ENCODE data around the gene RPUSD1.
"Not testable (repeated sequence)": the region's sequence is repeated elsewhere in the genome, so short reads cannot be mapped to it uniquely, and the experiment has no call there.

RPUSD1 gene

GRCh38 chr16:782258-782657 lies 5.9 kb downstream of the RPUSD1 start:
- DNase-seq, result no peak

DNA sequence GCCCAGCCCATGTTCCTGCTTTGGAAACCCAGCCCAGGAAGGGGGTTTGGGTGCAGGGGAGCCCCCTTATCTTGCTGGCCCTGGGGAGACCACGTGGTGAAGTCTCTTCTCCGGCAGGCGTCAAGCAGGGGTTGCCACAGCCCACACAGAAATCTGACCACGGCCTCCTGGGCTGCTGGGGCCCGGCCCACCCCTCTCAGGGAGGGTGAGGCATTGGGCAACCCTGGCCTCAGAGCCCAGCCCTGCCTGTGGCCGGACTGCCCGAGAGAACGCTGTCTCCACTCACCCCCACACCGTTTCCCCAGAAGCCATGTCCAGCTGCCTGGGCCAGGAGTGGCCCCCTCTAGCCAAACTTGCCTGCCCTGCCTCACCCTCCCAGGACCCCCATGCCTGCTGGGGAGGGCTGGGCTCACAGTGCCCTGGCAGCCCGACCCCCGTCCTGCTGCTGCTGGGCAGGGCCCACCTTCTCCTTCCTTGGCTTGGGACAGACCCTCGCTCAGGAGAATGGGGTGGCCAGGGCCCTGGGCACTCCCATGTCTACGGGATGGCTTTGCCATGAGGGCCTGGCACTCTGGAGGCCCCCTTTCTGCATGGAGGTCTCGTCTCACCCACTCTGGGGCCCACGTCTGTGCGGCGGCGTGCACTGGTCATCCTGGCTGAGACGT lies 6.7 kb downstream of the RPUSD1 start:
- no peak for DNase-seq

GRCh38 chr16:780296-780695 lies 7.9 kb downstream of the RPUSD1 start:
- no peak for DNase-seq

GRCh38 chr16:779561-779960 lies 8.6 kb downstream of the RPUSD1 start:
- no peak for DNase-seq

GRCh38 chr16:778909-779527 lies 9.2 kb downstream of the RPUSD1 start:
- no peak for DNase-seq

- DNase-seq, result no peak
Measured at GRCh38 chr16:778447-778846, 9.7 kb downstream of the RPUSD1 start.

DNA sequence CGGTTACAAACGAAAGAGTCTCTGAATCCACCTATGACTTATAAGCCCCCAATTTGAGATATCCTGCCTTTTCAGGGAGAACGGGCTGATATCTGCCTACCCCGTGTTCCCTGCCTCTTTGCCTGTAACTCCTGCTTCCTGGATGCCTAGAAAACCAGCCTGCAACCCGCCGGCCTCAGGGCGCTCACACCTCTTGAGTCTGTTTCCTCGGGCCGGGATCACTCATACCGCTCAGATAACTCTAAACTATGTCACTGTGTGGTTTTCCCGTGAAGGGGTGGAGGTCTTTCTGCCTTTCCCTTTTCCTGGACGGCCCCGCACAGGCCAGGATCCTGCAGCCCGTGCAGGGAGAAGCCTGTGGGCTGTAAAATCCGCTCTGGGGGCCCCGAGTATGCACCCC lies 10.4 kb downstream of the RPUSD1 start:
- DNase-seq, result no peak

DNA sequence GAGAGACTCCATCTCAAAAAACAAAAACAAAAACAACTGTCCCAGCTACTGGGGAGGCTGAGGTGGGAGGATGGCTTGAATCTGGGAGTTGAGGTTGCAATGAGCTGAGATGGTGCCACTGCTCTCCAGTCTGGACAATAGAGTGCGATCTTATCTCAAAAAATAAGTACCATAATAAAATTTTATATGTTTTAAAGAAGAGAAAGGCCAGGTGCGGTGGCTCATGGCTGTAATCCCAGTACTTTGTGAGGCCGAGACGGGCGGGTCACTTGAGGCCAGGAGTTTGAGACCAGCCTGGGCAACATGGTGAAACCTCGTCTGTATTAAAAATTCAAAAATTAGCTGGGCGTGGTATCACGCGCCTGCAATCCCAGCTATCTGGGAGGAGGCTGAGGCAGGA lies 11.4 kb downstream of the RPUSD1 start:
- DNase-seq, result no peak

DNA sequence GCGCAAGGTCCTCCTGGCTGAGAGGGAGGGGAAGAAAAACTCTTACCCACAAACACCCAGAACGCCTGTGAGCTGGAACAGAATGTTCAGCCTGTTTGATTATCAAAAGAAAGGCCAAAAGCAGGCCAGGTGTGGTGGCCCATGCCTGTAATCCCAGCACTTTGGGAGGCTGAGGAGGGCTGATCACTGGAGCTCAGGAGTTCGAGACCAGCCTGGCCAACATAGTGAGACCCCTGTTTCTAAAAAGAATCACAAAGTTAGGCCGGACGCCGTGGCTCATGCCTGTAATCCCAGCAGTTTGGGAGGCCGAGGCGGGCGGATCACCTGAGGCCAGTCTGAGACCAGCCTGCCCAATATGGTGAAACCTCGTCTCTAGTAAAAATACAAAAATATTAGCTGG lies 11.9 kb downstream of the RPUSD1 start:
- DNase-seq, result not testable (repeated sequence)

GRCh38 chr16:775236-775796 lies 12.9 kb downstream of the RPUSD1 start:
- no peak for DNase-seq

DNA sequence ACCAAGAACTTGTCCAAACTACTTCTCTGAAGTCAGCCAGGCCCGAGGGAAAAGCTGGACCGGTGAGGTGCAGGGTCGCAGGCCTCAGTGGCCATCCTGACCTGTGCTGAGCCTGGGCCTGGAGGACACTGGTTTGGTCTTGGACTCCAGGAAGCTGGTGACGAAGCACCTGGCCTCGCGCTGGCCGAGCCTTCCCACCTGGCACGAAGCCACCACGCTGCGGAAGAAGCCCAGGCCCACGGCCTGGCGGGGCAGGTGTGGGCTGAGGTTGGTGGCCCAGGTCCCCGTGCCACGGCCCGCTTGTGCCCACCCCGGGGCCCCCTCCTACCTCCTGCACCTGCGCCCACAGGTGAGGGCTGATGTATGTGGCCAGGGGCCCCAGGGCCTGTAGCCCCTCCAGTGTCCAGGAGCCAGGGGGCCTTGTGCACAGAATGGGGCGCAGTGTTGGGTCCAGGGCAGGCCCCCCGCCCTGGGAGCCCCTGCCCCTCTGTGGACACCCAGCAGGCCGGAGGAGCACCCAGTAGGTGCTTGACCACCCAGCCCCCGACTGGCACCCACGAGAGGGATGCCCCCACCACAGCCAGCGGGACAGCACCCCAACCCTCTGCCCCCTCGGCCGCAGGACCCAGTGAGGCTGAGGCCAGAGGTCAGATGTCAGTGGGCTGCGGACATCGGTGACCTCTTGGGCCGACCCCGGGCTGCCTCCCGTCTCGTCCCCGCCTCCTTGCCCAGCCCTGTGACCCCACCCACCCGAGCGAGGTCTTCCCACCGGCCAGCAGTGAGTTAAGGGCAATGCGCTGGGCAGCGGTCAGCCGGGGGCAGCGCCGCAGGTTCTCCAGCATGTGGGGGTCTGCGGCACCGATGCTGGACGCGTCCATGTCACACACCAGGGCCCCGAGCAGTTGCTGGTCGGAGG lies 13.8 kb downstream of the RPUSD1 start:
- DNase-seq, result no peak

DNA sequence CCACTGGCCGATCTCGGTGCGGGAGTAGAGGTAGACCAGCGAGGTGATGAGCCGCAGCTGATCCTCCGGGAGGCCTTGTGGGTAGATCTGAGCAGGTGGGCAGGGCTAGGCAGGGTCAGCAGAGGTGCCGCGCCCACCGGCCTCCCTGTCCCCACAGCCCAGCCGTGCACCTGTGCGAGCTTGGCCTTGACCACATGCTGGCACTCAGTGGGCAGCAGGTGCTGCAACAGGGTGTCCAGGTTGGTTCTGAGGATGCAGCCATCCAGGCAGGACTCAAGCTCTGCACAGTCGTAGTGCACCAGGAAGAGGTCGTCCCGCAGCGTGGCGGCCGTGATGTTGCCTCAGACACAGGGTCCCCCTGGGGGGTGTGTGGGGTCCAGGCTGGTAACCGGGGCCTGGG lies 15.2 kb downstream of the RPUSD1 start:
- no peak for DNase-seq

DNA sequence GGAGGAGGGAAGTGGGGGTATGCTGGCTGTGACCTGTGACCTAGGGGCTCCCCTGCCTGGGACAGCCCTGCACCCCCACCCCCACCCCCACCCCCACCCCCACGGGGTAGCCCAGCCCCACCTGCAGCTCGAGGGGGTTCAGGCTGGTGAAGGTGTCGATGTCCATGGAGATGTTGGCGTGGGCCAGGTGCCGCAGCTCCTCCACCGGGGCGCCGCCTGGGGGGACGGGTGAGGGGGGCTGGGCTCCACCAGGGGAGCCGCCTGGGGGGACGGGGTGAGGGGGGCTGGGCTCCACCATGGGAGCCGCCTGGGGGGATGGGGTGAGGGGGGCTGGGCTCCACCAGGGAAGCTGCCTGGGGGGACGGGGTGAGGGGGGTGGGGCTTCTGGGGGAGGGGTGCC lies 17.8 kb downstream of the RPUSD1 start:
- no peak for DNase-seq

DNA sequence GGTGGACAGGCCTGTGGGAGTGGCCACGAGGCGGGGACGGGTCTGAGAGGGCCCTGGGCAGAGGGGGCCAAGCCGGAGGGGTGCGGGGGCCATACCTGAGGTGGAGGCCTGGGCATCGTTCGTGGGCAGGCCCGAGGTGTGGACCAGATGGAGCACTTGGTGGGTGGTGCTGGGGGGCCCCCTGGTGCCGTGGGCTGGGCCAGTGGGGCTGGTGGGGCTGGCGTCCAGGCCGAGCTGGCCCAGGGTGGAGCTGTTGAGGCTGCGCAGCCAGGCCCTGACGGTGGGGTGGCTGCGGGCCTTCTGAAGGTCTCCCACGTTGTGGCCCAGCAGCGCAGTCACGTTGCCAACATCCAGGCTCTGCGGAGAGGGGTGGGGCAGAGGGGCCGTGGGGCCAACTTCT lies 18.2 kb downstream of the RPUSD1 start:
- no peak for DNase-seq

- DNase-seq, result no peak
Measured at GRCh38 chr16:769184-769784, 18.9 kb downstream of the RPUSD1 start.

DNA sequence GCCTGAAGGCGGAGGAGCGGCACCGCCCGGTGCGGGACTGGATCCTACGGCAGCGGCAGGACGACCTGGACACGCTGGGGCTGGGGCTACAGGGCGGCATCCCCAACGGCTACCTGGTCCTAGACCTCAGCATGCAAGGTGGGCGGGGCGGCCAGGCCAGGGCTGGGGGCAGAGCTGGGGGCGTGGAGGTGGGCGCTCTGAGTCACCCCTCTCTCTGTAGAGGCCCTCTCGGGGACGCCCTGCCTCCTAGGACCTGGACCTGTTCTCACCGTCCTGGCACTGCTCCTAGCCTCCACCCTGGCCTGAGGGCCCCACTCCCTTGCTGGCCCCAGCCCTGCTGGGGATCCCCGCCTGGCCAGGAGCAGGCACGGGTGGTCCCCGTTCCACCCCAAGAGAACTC lies 19.8 kb downstream of the RPUSD1 start:
- DNase-seq, result no peak

GRCh38 chr16:767743-768235 lies 20.4 kb downstream of the RPUSD1 start:
- DNase-seq, result no peak

DNA sequence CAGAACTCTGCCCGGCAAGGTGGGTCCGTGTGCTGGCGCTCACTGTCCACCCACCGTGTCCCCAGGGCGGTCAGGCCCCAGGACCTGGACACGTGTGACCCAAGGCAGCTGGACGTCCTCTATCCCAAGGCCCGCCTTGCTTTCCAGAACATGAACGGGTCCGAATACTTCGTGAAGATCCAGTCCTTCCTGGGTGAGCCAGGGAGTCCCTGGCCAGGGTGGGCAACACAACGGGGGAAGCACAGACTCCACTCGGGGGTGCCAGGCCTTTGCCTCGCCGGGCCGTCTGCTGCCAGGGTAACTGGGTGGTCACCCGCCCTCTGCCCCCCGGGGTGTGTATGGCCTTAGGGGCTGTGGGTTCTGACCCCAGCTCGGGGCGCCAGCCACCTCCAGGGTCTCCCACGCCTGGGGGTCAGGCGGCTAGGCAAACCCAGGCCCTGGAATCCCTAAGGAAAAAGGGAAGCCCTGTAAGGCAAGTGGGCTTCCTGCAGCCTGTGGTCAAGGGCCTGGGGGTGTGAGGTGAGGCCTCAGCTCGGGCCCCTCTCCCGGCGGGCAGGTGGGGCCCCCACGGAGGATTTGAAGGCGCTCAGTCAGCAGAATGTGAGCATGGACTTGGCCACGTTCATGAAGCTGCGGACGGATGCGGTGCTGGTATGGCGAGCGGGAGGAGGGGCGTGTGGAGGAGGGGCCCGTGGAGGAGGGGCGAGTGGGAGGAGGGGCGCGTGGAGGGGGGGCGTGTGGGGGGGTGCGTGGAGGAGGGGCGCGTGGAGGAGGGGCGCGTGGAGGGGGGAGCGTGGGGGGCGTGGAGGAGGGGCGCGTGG lies 21.2 kb downstream of the RPUSD1 start:
- no peak for DNase-seq

DNA sequence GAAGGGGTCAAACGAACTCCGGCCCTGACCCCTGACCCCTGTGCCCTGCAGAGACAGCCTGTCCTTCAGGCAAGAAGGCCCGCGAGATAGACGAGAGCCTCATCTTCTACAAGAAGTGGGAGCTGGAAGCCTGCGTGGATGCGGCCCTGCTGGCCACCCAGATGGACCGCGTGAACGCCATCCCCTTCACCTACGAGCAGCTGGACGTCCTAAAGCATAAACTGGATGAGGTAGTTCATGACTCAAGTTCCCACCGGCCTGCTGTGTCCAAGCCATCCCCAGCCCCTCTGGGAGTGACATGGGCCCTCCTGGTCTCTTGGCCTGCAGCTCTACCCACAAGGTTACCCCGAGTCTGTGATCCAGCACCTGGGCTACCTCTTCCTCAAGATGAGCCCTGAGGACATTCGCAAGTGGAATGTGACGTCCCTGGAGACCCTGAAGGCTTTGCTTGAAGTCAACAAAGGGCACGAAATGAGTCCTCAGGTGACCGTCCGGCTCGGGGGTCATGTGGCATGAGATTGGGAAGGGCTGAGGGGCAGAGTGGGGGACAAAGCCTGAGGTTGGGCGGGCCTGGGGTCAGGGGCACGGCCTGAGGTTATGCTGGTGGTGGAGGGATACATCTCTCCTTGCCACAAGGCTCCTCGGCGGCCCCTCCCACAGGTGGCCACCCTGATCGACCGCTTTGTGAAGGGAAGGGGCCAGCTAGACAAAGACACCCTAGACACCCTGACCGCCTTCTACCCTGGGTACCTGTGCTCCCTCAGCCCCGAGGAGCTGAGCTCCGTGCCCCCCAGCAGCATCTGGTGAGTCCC lies 22.0 kb downstream of the RPUSD1 start:
- DNase-seq, result no peak

- no peak for DNase-seq
Measured at GRCh38 chr16:765488-765865, 22.7 kb downstream of the RPUSD1 start.

DNA sequence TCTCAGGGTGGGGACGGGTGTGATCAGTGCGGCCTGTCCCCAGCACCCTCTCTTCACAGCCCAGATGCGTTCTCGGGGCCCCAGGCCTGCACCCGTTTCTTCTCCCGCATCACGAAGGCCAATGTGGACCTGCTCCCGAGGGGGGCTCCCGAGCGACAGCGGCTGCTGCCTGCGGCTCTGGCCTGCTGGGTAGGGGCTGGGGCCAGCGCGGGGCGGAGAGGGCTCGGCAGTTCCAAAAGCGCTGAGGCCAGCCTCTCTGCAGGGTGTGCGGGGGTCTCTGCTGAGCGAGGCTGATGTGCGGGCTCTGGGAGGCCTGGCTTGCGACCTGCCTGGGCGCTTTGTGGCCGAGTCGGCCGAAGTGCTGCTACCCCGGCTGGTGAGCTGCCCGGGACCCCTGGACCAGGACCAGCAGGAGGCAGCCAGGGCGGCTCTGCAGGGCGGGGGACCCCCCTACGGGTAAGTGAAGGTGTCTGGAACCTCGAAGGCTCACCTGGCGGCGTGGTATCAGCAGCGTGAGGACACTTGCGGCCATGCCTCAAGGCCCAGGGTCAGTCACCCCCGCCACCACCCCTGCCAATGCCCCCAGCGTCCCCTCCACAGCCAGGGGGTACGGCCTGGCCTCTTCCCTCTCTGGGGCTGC lies 23.2 kb downstream of the RPUSD1 start:
- no peak for DNase-seq

Measured in NCI-H2081 (cell line).